Prostate gland (tissue), 2 donors: ENCODE results near the gene NUDT5. TPM values are rescaled to one million over a fixed set of nuclear protein-coding genes. Genes with fewer than 3 reads are reported as not detected.

Experiments used
- DNase-seq: peaks from one replicate; pipeline ENCODE4 v3.0.0-alpha.2; 2019; ENCODE audit warnings: low spot score
- H3K27ac ChIP-seq, 2 donors: fragments of 200-600 bp; sonication (generic); 2 replicates each; pipeline ENCODE4 v1.5.1; 2017 to 2019
- H3K27me3 ChIP-seq: fragments of 200-600 bp; sonication (generic); replicated peaks from 2 replicates; pipeline ENCODE4 v1.5.1; 2019; ENCODE audit not compliant: insufficient read depth
- H3K36me3 ChIP-seq, 2 donors: fragments of 200-600 bp; sonication (generic); 1 replicate in 1 of 2; 2 replicates in 1 of 2; pipeline versions ENCODE4 v1.5.1 to v1.8.1; 2017 to 2019
- H3K4me1 ChIP-seq: fragments of 200-600 bp; sonication (generic); replicated peaks from 2 replicates; pipeline ENCODE4 v1.5.1; 2019
- H3K4me3 ChIP-seq, 2 donors: fragments of 200-600 bp; sonication (generic); 2 replicates each; pipeline ENCODE4 v1.5.1; 2017 to 2019
- H3K9me3 ChIP-seq: fragments of 200-600 bp; sonication (generic); 2 replicates; pipeline ENCODE4 v1.5.1; 2017
- CTCF ChIP-seq, 4 experiments: fragments of 200-600 bp in 2 of 4; fragments of 450-650 bp in 2 of 4; sonication (generic) in 2 of 4; IDR thresholded peaks; 1 replicate in 3 of 4; 2 replicates in 1 of 4; pipeline ENCODE4 v1.5.1; 2016 to 2019; ENCODE audit warnings: antibody characterized with exemption in 4 of 4, mild to moderate bottlenecking in 2 of 4, moderate library complexity in 2 of 4
- POLR2A ChIP-seq: fragments of 450-650 bp; IDR thresholded peaks from one replicate; pipeline ENCODE4 v1.6.1; 2016; ENCODE audit warnings: antibody characterized with exemption, mild to moderate bottlenecking
- POLR2AphosphoS5 ChIP-seq: sonication (generic); formaldehyde crosslinking; IDR thresholded peaks from one replicate; pipeline ENCODE4 v1.6.1; 2017; ENCODE audit warnings: antibody characterized with exemption
- WGBS: methylation state at CpG from one replicate; pipeline ENCODE4 v1.1.5; 2018; 5-methylcytosine and 5-hydroxymethylcytosine counted together
- intact Hi-C: fragments of 100-400 bp; cut with DNase I; formaldehyde crosslinking; loops from one replicate; pipeline ENCODE4 v1.14.2; 2022
- microRNA counts, 2 donors: library from miRNA; unstranded; fragments of <30 nt; microRNA quantifications; one replicate each; lab custom pipeline; 2016 to 2017
- microRNA-seq: library from miRNA; unstranded; fragments of <30 nt; microRNA quantifications from one replicate; pipeline ENCODE4, GENCODE V29; 2016
- small RNA-seq, 2 donors: library from RNA; depleted of rRNA; stranded (forward); fragments of <200 nt; gene quantifications; one replicate each; pipeline ENCODE3, GENCODE V24; 2016
- total RNA-seq, 2 donors: library from RNA; depleted of rRNA; stranded (reverse); fragments of >200 nt; gene quantifications; one replicate each; pipeline ENCODE4 v1.1.0, GENCODE V29; 2016

Gene NUDT5
- total RNA-seq, 2 donors from 2014 or later, result 32.6 to 35.8 TPM

DNA sequence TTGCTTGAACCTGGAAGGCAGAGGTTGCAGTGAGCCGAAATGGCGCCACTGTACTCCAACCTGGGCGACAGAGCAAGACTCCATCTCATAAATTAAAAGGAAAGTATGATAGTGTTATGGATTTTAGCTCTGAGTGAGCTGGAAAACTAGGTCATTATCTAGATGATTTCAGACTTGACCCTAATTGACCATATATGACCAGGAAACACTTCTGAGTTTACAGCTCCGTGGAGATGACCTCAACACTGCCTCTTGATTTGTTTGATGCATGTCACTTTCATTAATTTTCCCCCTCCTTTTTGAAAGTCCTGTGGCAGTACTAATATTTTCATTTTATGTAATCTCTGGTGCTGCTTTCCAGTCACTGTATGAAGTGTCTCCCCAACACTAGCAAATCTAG, 74.0 kb downstream of the NUDT5 start:
- no peak for DNase-seq
- Histone ChIP-seq H3K9me3 (no peaks in the 10 kb centered on the region), H3K27ac (no peak overlapping the region), H3K4me1 (no peaks in the 10 kb centered on the region), H3K4me3 (no peak overlapping the region), H3K36me3 (peaks cover 0 to 4% of the 10 kb centered on the region in 2 donors), H3K27me3 (no peaks in the 10 kb centered on the region)
- TF ChIP-seq POLR2AphosphoS5 (no peak), CTCF (IDR thresholded peaks at IDR 0.05) (no peak), POLR2A (no peak)
- intact Hi-C loops, result no loop called here
- WGBS, result 87% methylated on average over 4 of the region's 4 CpGs

MicroRNA genes within 50 kb of the gene (microRNA counts, 767-probe panel; counts per million panel counts)
- microRNA hsa-miR-548ak (lab: Ali Mortazavi, UCI), result 1,597 to 2,402 counts per million in 2 donors

Small RNA genes lying within 50 kb of the gene (microRNA-seq; reads per million reads assigned to microRNA genes)
- not detected for gene MIR548AK

Small RNA genes lying within 50 kb of the gene (small RNA-seq; reads per million reads assigned to genes)
- gene MIR548AK, result 0 reads per million in 2 donors
- gene RNU6-88P, result 0 reads per million in 2 donors

Other genes with a start within 250 kb of the NUDT5 start
- gene UPF2, start 153.1 kb downstream of the NUDT5 start, total RNA-seq, result 10 to 100 TPM; 21.4 to 31.7 TPM
- gene DHTKD1, start 126.9 kb downstream of the NUDT5 start, total RNA-seq, result 10 to 100 TPM; 33.4 to 59.2 TPM
- gene SEC61A2, start 66.2 kb downstream of the NUDT5 start, total RNA-seq, result 10 to 100 TPM in 1 of 2 donors, 1 to 10 TPM in 1; 2.9 to 13.5 TPM
- gene CDC123, start 297 bp upstream of the NUDT5 start, total RNA-seq, result 10 to 100 TPM; 52.4 to 63.3 TPM
- 10 to 100 TPM in 1 of 2 donors, 1 to 10 TPM in 1; 4.8 to 14.5 TPM for gene CAMK1D, start 153.7 kb upstream of the NUDT5 start, total RNA-seq